Panc1 (cell line): Measurements from ENCODE around the gene MTERF4.

Experiments used
- CTCF ChIP-seq: fragments of 450-650 bp; IDR thresholded peaks from 2 replicates; pipeline ENCODE4 v1.5.1; 2017; ENCODE audit warnings: mild to moderate bottlenecking
- SIN3A ChIP-seq: IDR thresholded peaks from 2 replicates; pipeline ENCODE4 v1.6.1; 2012; ENCODE audit warnings: low read depth, mild to moderate bottlenecking, low read length, moderate library complexity, borderline replicate concordance; ENCODE audit not compliant: insufficient read depth

DNA sequence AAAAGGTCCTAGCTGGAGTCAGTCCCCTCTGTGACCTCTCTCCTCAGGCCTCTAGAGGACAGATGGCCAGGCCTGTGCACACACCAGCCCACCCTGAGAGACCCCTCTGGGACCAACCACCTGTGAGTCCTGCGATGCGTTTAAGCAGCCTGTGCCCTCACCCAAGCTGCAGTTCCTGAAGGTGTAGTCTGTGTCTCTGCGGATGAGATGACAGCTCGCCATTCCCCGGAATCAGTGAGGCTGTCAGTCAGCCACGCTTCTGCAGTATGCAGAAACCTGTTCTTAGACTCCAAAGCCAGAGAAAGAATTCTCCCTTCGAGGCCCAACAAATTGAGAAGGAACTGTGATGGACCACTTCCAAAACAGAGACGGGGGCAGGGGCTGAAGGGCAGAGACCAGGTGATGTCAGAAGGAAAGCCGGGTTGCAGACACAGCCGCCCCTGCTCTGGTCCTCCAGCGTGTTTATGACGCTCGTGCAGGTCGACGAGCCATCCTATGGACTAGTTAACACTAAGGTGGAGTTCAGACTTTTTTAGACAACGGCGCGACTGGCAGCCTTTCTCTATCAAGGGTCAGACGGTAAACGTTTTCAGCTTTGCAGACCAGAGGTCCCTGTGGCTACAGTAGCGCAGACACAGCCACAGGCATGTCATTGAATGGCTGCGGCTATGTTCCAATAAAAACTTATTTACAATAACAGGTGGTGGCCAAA lies 10.2 kb downstream of the MTERF4 start:
- TF ChIP-seq CTCF: no peak
- TF ChIP-seq SIN3A: no peak
